Effector CD4-positive, alpha-beta T cell (primary cell): ENCODE results near the gene DCUN1D1.

Experiments
- DNase-seq: peaks from one replicate; pipeline ENCODE4 v3.0.0-alpha.2; 2020

The DCUN1D1 gene

GRCh38 chr3:182935803-182936202, 44.5 kb downstream of the DCUN1D1 start:
- no peak for DNase-seq

GRCh38 chr3:182925944-182926337, 54.4 kb downstream of the DCUN1D1 start:
- DNase-seq: no peak

GRCh38 chr3:182925330-182925943, 54.9 kb downstream of the DCUN1D1 start:
- no peak for DNase-seq

GRCh38 chr3:182921665-182922355, 58.5 kb downstream of the DCUN1D1 start:
- DNase-seq: no peak

- no peak for DNase-seq
Measured at GRCh38 chr3:182920515-182921084, 59.7 kb downstream of the DCUN1D1 start.

- DNase-seq: no peak
Measured at GRCh38 chr3:182919866-182920357, 60.4 kb downstream of the DCUN1D1 start.

GRCh38 chr3:182917134-182917533, 63.2 kb downstream of the DCUN1D1 start:
- DNase-seq: no peak

GRCh38 chr3:182914341-182914740, 66.0 kb downstream of the DCUN1D1 start:
- no peak for DNase-seq

GRCh38 chr3:182913889-182914288, 66.4 kb downstream of the DCUN1D1 start:
- DNase-seq: no peak

- DNase-seq: no peak
Measured at GRCh38 chr3:182912474-182912873, 67.9 kb downstream of the DCUN1D1 start.

- DNase-seq: no peak
Measured at GRCh38 chr3:182911782-182912111, 68.6 kb downstream of the DCUN1D1 start.

GRCh38 chr3:182910936-182911781, 69.2 kb downstream of the DCUN1D1 start:
- no peak for DNase-seq

GRCh38 chr3:182909318-182910040, 70.9 kb downstream of the DCUN1D1 start:
- DNase-seq: no peak

- DNase-seq: no peak
Measured at GRCh38 chr3:182908471-182908870, 71.9 kb downstream of the DCUN1D1 start.

- no peak for DNase-seq
Measured at GRCh38 chr3:182906036-182906435, 74.3 kb downstream of the DCUN1D1 start.

GRCh38 chr3:182905623-182906022, 74.7 kb downstream of the DCUN1D1 start:
- DNase-seq: no peak

GRCh38 chr3:182904164-182904563, 76.2 kb downstream of the DCUN1D1 start:
- DNase-seq: no peak

GRCh38 chr3:182902236-182902635, 78.1 kb downstream of the DCUN1D1 start:
- DNase-seq: no peak

GRCh38 chr3:182896553-182896952, 83.8 kb downstream of the DCUN1D1 start:
- no peak for DNase-seq

- DNase-seq: no peak
Measured at GRCh38 chr3:182895513-182896112, 84.7 kb downstream of the DCUN1D1 start.

- DNase-seq: no peak
Measured at GRCh38 chr3:182892226-182892625, 88.1 kb downstream of the DCUN1D1 start.

GRCh38 chr3:182891364-182891763, 89.0 kb downstream of the DCUN1D1 start:
- DNase-seq: no peak
